ENCODE results near the gene ST13. TPM values are rescaled to one million over a fixed set of nuclear protein-coding genes. Genes with fewer than 3 reads are reported as not detected.
"Not testable (repeated sequence)": the region's sequence is repeated elsewhere in the genome, so short reads cannot be mapped to it uniquely, and the experiment has no call there.

ST13 gene
- total RNA-seq, 2 experiments from 2014 or later: 240 to 254 TPM

DNA sequence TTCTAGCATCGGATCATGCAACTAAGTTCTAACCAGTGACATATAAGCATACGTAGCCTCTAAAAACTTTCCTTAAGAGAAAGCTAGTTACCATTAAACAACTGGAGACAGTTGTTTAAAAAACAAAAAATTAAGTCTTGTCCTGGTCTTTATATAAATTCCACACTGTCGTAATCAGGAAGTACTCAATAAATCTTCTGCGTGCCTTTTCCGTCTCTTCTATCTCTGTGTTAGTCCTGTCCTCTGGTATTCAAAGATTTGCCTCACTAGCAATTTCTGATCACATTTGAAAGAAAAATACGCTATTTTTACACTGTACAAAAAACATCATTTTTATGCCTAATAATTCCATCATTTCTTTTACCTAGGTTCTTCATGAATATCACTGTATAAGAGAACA is 27.3 kb downstream of the ST13 start:
- CTCF ChIA-PET: interaction anchor here (1.1 kb wide), 1 partner anchor 10 kb away, joined by 3 read pairs; no protein-coding TSS in a partner anchor
- Mint-ChIP-seq H3K27ac (no peak overlapping the region), H3K27me3 (ENCODE audit: low read depth) (no peaks in the 10 kb centered on the region), H3K9me3 (no peaks in the 10 kb centered on the region), H3K4me1 (ENCODE audit: low read depth) (no peaks in the 10 kb centered on the region), H3K4me3 (no peak overlapping the region), H3K36me3 (ENCODE audit: low read depth) (peaks cover 25% of the 10 kb centered on the region)
- intact Hi-C loops (cut with micrococcal nuclease): no loop called here
- no peak for DNase-seq

DNA sequence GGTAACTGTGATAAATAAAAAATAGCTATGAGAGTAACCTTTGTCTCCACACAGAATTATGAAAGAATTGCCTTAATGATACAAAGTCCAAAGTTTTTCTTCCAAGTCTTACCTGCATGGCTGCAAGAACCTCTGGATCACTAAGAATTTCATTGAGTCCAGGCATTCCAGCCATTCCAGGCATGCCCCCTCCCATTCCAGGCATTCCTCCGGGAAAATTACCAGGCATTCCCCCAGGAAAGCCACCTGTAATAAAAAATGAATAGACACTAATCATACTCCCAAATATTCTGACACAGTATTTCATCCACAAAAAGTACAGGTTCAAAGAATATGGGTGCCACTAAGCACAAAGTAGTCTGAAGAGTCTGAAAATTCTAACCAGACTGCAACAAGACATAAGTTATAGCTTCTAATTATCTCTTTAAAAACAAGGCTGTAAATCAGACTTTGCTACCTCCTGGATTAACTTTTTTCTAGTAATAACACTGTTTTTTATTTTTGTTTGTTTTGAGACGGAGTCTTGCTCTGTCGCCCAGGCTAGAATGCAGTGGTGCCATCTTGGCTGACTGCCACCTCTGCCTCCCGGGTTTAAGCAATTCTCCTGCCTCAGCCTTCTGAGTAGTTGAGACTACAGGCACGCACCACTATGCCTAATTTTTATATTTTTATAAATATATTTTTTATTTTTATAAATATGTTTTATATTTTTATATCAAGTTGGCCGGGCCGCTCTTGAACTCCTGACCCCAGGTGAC is 29.3 kb downstream of the ST13 start:
- H3K27me3 Mint-ChIP-seq (ENCODE audit: low read depth): no peaks in the 10 kb centered on the region
- DNase-seq: no peak
- H3K36me3 Mint-ChIP-seq (ENCODE audit: low read depth): peaks cover 21% of the 10 kb centered on the region
- no peaks in the 10 kb centered on the region for H3K9me3 Mint-ChIP-seq
- CTCF ChIA-PET: no interaction called here
- no peaks in the 10 kb centered on the region for H3K4me1 Mint-ChIP-seq (ENCODE audit: low read depth)
- no peak overlapping the region for H3K4me3 Mint-ChIP-seq
- intact Hi-C loops (cut with micrococcal nuclease): no loop called here
- H3K27ac Mint-ChIP-seq: no peak overlapping the region

DNA sequence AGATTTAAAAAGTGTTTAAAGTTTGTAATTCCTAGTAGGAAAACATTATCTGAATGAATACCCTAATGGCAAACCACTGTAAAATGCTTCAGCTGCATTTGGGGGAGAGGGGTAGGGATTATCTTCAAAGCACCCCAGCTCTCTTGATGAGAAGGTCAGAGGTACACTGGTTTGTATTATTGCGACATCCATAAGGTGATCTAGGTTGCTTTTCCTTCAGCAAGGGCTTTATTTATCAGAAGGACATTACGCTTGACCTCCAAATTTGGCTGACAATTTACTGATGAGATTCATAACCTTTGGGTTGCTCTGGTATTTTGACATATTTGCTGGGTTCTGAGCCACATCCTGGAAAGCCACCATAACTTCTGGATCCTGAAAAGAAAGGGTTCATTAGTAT is 30.1 kb downstream of the ST13 start:
- H3K4me3 Mint-ChIP-seq; CTCF ChIA-PET; H3K27ac Mint-ChIP-seq; H3K4me1 Mint-ChIP-seq (ENCODE audit: low read depth); H3K9me3 Mint-ChIP-seq; H3K27me3 Mint-ChIP-seq (ENCODE audit: low read depth); DNase-seq; intact Hi-C loops (cut with micrococcal nuclease): not testable (repeated sequence)
- H3K36me3 Mint-ChIP-seq (ENCODE audit: low read depth): peaks cover 20% of the 10 kb centered on the region

DNA sequence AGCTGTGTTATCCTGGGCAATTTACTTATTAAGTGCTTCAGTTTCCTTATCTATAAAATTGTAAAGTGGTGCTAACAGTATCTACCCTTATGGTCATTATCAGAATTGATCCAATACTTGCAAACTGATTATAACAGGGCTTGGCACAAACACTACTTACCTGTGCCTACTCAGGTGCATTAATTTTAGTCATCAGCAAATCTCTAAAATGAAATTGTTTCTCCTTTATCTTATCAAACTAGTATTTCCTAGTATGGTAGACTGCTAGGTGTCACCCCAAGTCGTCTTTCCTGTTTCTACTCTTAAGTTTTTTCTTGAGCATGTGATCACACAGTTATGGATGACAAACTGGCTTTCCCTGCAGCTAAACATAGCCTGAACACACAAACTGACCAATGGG is 33.0 kb downstream of the ST13 start:
- Mint-ChIP-seq H3K36me3 (ENCODE audit: low read depth) (peaks cover 9% of the 10 kb centered on the region), H3K27ac (no peak overlapping the region), H3K27me3 (ENCODE audit: low read depth) (no peaks in the 10 kb centered on the region), H3K4me3 (no peak overlapping the region), H3K4me1 (ENCODE audit: low read depth) (peaks cover 10% of the 10 kb centered on the region), H3K9me3 (no peaks in the 10 kb centered on the region)
- CTCF ChIA-PET: interaction anchor here (0.6 kb wide), 1 partner anchor 470 kb away, joined by 4 read pairs; no protein-coding TSS in a partner anchor
- DNase-seq: no peak
- intact Hi-C loops (cut with micrococcal nuclease): no loop called here

DNA sequence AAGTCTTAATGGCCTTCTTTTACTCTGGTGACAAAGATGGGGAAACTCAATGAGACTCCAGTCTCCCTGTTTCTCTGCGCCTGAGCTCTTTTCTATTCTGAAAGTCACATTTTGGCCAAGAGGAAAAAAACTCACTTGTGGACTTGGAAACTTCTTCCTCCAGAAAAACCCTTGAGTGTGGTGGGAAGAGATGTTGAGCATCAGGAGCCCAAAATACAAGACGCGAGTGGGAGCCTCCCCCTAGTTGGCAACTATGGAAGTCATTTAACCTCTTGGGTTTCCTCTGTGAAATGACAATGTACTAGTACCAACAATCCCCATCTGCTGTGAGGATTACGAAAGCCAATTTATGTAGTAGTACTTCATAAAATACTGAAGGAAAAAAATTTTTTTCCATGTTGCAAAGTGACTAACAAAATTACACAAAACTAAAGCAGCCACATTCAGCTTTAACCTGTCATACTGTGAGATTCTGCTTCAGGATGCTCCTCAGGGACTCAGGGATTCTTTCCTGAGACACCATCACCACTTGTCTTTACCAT is 36.8 kb downstream of the ST13 start:
- Mint-ChIP-seq H3K4me3 (peak overlapping the region; percentile 94), H3K27me3 (ENCODE audit: low read depth) (no peaks in the 10 kb centered on the region), H3K9me3 (no peaks in the 10 kb centered on the region), H3K27ac (peak overlapping the region; percentile 47), H3K36me3 (ENCODE audit: low read depth) (peaks cover 13% of the 10 kb centered on the region), H3K4me1 (ENCODE audit: low read depth) (peaks cover 31% of the 10 kb centered on the region)
- CTCF ChIA-PET: interaction anchor here (1.5 kb wide), 1 partner anchor 17 kb away, joined by 4 read pairs; no protein-coding TSS in a partner anchor
- intact Hi-C loops (cut with micrococcal nuclease): loop anchor here (1.0 to 5.0 kb wide), 5 partner anchors 37 to 183 kb away; partner anchors contain the start of genes MRTFA and ST13
- peak; percentile 13 for DNase-seq

DNA sequence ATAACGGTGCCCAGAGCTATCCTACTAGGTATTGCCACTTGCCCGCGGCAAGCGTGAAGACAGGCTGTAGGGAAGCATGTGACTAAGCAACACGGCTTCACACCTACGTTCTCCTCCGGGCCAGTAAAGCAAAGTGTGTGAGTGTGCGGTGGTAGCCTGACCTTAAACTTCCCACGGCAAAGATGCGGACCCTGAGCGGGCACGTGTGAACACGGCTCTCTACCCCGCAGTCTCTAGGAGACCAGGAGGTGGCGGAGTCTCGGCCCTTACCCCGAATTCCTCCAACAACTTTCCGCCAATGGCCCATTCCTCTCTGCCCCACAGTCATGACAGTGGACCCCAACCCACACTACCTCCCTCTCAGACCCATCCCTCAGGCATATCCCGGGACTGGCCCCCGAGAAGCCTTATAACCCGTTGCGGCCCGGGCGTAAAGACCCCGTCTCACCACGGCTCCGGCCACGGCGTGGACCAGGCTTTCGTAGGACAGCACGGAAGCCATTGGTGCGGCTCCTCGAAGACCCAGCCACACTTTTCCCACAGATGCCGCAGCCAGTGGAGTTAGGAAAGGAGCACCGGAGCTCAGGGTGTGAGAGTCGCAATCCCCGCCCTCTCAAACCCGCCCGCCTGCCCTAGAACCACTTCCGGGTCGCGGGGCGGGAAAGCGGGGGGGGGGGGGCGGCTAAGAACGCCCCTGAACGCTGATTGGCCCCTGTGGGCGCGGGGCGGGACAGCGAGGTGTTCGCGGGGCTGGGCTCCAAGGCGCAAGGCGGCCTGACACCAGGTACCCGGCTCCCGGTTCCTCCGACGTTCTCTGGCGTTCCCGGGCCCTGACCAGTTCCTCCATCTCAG is 37.5 kb downstream of the ST13 start, which contains the start of gene SLC25A17:
Gene SLC25A17, minus strand, starts transcription at position 600 of the 852 bp plus-strand sequence. Its CDS starts 98 bp downstream, at position 502.
- Mint-ChIP-seq H3K27ac (peak within 1 kb of the TSS; percentile 83), H3K27me3 (ENCODE audit: low read depth) (no peaks in the 10 kb centered on the region)
- CTCF ChIA-PET: interaction anchor here (0.6 to 1.5 kb wide), 6 partner anchors 17 to 1470 kb away, joined by 3 to 9 read pairs (median 4); no protein-coding TSS in a partner anchor

DNA sequence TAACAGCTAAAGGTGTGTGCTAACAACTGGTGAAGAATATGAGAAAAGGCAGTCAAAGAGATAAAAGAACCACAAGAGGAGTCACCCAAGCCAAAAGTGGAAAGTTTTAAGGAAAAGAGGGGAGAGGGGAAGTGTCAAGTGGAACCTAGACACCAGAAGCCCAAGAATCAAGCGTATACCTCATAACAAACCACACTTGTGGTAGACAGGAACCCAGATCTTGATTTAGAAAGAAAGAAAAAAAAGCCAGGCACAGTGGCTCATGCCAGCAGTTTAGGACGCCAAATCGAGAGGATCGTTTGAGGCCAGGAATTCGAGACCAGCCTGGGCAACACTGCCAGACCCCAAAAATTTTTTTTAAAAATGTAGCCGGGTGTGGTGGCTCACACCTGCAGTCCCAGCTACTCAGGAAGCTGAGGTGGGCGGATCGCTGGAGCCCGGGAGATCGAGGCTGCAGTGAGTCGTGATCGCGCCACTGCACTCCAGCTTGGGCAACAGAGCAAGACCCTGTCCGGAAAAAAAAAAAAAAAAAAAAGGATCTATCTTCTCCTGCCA is 38.2 kb downstream of the ST13 start:
- CTCF ChIA-PET: interaction anchor here (0.6 to 1.5 kb wide), 5 partner anchors 82 to 1469 kb away, joined by 3 to 9 read pairs (median 4); no protein-coding TSS in a partner anchor
- H3K4me1 Mint-ChIP-seq (ENCODE audit: low read depth): peaks cover 36% of the 10 kb centered on the region
- no peaks in the 10 kb centered on the region for H3K9me3 Mint-ChIP-seq

More for the DNA sequence above, 37.5 kb downstream of the ST13 start, which contains the start of gene SLC25A17:
- DNase-seq: peak; percentile 89
- peaks cover 16% of the 10 kb centered on the region for H3K36me3 Mint-ChIP-seq (ENCODE audit: low read depth)
- intact Hi-C loops (cut with micrococcal nuclease): loop anchor here (1.0 to 5.0 kb wide), 6 partner anchors 37 to 182 kb away; partner anchors contain the start of genes MRTFA and ST13
- peaks cover 34% of the 10 kb centered on the region for H3K4me1 Mint-ChIP-seq (ENCODE audit: low read depth)
- H3K9me3 Mint-ChIP-seq: no peaks in the 10 kb centered on the region
- H3K4me3 Mint-ChIP-seq: peak within 1 kb of the TSS; percentile 94

DNA sequence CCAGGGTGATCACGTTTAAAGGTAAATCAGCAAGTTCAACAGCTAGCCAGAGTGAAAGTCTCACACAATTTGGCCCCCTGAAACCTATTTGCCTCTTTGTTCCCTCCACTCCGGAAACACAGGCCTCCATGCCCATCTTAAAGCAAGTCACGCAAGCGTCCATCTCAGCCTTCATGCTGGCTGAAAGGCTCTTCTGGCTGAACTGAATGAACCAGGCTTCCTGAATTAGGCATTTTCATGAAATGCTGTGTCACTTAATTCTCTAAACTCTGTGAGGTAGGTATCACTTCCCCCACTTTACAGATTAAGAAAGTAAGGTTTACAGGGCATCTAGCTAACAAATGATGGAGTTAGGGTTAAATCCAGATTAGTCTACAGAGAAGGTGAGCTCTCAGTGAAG is 38.7 kb downstream of the ST13 start:
- intact Hi-C loops (cut with micrococcal nuclease): loop anchor here (1.0 to 5.0 kb wide), 5 partner anchors 53 to 181 kb away; partner anchors contain the start of gene MRTFA
- Mint-ChIP-seq H3K27me3 (ENCODE audit: low read depth) (no peaks in the 10 kb centered on the region), H3K27ac (peak overlapping the region; percentile 61), H3K4me3 (peak overlapping the region; percentile 94), H3K36me3 (ENCODE audit: low read depth) (peaks cover 15% of the 10 kb centered on the region), H3K9me3 (no peaks in the 10 kb centered on the region), H3K4me1 (ENCODE audit: low read depth) (peaks cover 36% of the 10 kb centered on the region)
- CTCF ChIA-PET: interaction anchor here (1.2 to 1.5 kb wide), 2 partner anchors 82 to 135 kb away, joined by 6 to 9 read pairs; no protein-coding TSS in a partner anchor
- no peak for DNase-seq

More for the DNA sequence above, 38.2 kb downstream of the ST13 start:
- DNase-seq: peak; percentile 10
- peaks cover 15% of the 10 kb centered on the region for H3K36me3 Mint-ChIP-seq (ENCODE audit: low read depth)
- H3K27me3 Mint-ChIP-seq (ENCODE audit: low read depth): no peaks in the 10 kb centered on the region
- H3K27ac Mint-ChIP-seq: peak overlapping the region; percentile 83
- H3K4me3 Mint-ChIP-seq: peak overlapping the region; percentile 94
- intact Hi-C loops (cut with micrococcal nuclease): loop anchor here (1.0 to 5.0 kb wide), 5 partner anchors 53 to 181 kb away; partner anchors contain the start of gene MRTFA

DNA sequence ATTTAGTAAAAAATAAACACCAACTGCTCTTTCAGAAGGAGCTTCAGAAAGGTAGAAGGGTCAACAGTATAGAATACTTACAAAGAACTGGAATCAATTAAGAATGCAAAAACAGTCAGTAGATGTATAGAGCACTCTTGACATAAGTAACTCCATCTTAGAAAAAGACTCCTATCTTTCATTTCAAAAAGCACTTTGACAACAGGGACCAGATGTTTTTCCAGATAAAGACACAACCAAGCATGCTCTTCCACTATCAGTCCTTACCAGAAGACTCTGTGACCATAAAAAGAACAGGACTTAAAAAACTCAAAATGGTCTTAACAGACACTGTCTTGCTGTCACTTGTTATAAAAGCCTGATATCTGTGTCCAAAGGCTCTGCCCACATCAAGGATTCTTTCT is 42.5 kb downstream of the ST13 start:
- Mint-ChIP-seq H3K27me3 (ENCODE audit: low read depth) (no peaks in the 10 kb centered on the region), H3K4me1 (ENCODE audit: low read depth) (peaks cover 33% of the 10 kb centered on the region)

DNA sequence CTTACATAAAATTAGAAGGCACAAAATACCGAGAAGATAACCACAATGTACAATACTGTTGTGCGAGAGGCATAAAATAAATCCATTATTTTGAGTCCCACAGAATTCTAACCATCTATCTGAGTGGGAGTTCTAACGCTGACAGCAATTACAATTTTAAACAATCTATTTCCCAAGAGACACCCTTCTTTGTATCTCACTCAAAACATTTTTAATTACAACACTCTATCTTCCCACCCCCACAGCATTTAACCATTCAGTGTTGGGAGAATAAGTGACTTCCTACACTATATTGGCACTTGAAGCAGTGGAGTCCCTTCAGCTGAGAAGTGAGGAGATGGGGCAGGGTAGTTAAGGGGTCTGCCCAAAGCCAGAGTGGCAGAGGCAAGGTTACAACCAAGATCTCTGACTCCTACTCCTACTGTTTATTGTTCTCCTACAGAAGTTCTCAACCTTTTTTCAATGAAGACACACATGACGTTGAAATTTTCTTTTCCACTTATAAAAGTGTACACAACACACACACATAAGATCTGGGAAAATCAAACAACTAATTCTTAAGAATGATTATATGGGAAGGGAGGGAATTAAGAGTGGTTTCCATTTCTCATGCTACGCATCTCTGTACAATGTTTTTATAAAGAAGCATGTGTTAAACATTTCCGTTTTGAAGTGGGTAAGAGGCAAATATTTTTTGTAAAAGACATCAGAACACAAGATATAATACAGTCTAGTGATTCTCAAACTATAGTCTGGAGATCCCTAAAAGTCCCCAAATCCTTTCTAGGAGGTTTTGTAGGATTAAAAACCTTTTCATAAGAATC is 48.2 kb downstream of the ST13 start:
- no peaks in the 10 kb centered on the region for H3K9me3 Mint-ChIP-seq
- no peak overlapping the region for H3K27ac Mint-ChIP-seq
- H3K36me3 Mint-ChIP-seq (ENCODE audit: low read depth): peaks cover 2% of the 10 kb centered on the region
- no peak for DNase-seq
- H3K27me3 Mint-ChIP-seq (ENCODE audit: low read depth): no peaks in the 10 kb centered on the region
- intact Hi-C loops (cut with micrococcal nuclease): no loop called here
- peaks cover 14% of the 10 kb centered on the region for H3K4me1 Mint-ChIP-seq (ENCODE audit: low read depth)
- CTCF ChIA-PET: no interaction called here
- no peak overlapping the region for H3K4me3 Mint-ChIP-seq

More for the DNA sequence above, 42.5 kb downstream of the ST13 start:
- intact Hi-C loops (cut with micrococcal nuclease): no loop called here
- CTCF ChIA-PET: no interaction called here
- Mint-ChIP-seq H3K4me3 (no peak overlapping the region), H3K9me3 (no peaks in the 10 kb centered on the region), H3K27ac (no peak overlapping the region), H3K36me3 (ENCODE audit: low read depth) (peaks cover 15% of the 10 kb centered on the region)
- no peak for DNase-seq

DNA sequence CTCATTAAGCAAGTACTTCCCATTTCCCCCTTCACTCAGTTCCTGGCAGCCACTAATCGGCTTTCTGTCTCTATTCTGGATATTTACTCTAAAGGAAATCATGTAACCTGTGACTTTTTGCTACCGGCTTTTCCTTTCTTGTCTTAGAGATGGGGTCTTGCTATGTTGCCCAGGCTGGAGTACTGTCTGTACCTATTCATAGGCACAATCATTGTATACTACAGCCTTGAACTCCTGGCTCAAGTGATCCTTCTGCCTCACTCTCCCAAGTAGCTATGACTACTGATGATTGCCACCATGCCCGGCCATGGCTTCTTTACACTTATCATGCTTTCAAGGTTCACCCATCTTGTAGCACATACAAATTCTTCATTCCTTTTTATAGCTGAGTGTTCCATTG is 49.7 kb downstream of the ST13 start:
- Mint-ChIP-seq H3K27me3 (ENCODE audit: low read depth) (no peaks in the 10 kb centered on the region), H3K4me3 (no peak overlapping the region), H3K27ac (no peak overlapping the region), H3K4me1 (ENCODE audit: low read depth) (peaks cover 9% of the 10 kb centered on the region), H3K36me3 (ENCODE audit: low read depth) (peaks cover 4% of the 10 kb centered on the region), H3K9me3 (no peaks in the 10 kb centered on the region)
- CTCF ChIA-PET: interaction anchor here (0.9 kb wide), 1 partner anchor 34 kb away, joined by 3 read pairs; no protein-coding TSS in a partner anchor
- DNase-seq: no peak
- intact Hi-C loops (cut with micrococcal nuclease): no loop called here

Measured in activated naive CD4-positive, alpha-beta T cell treated with anti-CD3 and anti-CD28 coated beads for 36 hours (primary cell).